Gastroesophageal sphincter (tissue), 3 donors: Measurements from ENCODE around the gene CARMIL3.

Source experiments
- EP300 ChIP-seq: sonication (generic); formaldehyde crosslinking; IDR thresholded peaks from one replicate; pipeline ENCODE4 v1.6.1; 2017; ENCODE audit warnings: antibody characterized with exemption, mild to moderate bottlenecking
- POLR2A ChIP-seq, 2 donors: fragments of 450-650 bp; IDR thresholded peaks; one replicate each; pipeline ENCODE4 v1.6.1; 2017; ENCODE audit warnings: antibody characterized with exemption in 2 of 2, mild to moderate bottlenecking in 2 of 2, moderate library complexity in 1 of 2
- POLR2AphosphoS5 ChIP-seq: sonication (generic); formaldehyde crosslinking; IDR thresholded peaks from one replicate; pipeline ENCODE4 v1.6.1; 2017; ENCODE audit warnings: antibody characterized with exemption
- TF ChIP-seq, protein P1 (sequence below), 4 experiments: fragments of 200-600 bp in 2 of 4; fragments of 450-650 bp in 2 of 4; sonication (generic) in 1 of 4; IDR thresholded peaks; one replicate each; pipeline ENCODE4 v1.5.1; 2017 to 2019; ENCODE audit warnings: antibody characterized with exemption in 4 of 4, mild to moderate bottlenecking in 2 of 4, moderate library complexity in 2 of 4

DNA sequence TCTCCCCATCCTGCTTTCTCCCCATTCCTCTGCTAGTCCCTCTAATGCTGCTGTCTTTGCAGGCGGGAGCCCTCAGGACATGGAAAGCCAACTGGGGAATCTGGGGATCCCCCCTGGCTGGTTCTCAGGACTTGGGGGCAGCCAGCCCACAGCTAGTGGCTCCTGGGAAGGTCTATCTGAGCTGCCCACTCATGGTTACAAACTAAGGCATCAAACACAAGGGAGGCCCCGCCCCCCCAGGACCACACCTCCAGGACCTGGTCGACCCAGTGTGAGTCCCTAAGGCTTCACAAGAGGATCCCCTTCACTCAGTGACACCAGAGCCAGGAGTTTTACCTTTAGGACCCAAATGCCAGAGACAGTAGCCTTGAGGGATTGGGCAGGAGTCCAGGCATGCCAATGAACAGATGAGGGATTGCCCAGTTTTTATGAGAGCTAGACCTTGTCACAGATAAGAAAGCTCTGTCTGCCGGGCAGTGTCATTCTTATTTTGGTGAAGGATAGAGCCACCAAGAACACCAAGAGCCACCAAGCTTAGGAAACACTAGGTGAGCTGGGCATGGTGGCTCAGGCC, 11.5 kb downstream of the CARMIL3 start:
- TF ChIP-seq, protein P1, sequence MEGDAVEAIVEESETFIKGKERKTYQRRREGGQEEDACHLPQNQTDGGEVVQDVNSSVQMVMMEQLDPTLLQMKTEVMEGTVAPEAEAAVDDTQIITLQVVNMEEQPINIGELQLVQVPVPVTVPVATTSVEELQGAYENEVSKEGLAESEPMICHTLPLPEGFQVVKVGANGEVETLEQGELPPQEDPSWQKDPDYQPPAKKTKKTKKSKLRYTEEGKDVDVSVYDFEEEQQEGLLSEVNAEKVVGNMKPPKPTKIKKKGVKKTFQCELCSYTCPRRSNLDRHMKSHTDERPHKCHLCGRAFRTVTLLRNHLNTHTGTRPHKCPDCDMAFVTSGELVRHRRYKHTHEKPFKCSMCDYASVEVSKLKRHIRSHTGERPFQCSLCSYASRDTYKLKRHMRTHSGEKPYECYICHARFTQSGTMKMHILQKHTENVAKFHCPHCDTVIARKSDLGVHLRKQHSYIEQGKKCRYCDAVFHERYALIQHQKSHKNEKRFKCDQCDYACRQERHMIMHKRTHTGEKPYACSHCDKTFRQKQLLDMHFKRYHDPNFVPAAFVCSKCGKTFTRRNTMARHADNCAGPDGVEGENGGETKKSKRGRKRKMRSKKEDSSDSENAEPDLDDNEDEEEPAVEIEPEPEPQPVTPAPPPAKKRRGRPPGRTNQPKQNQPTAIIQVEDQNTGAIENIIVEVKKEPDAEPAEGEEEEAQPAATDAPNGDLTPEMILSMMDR (IDR thresholded peaks at IDR 0.05), result no peak
- TF ChIP-seq POLR2A (IDR thresholded peaks at IDR 0.05) (no peak), EP300 (no peak), POLR2AphosphoS5 (no peak)
